Duodenal mucosa (tissue), 2 donors: Measurements from ENCODE around the gene LSS.
"Not testable (repeated sequence)": the region's sequence is repeated elsewhere in the genome, so short reads cannot be mapped to it uniquely, and the experiment has no call there.

Source experiments
- H3K27ac ChIP-seq: one replicate; pipeline ENCODE4 v1.7.0; 2013; ENCODE audit warnings: low read depth, low read length
- H3K27me3 ChIP-seq, 2 donors: one replicate each; pipeline ENCODE4 v1.7.0; 2013; ENCODE audit warnings: low read length in 2 of 2, control low read depth in 1 of 2; ENCODE audit not compliant: insufficient read depth in 2 of 2, control insufficient read depth in 1 of 2
- H3K36me3 ChIP-seq, 2 donors: one replicate each; pipeline ENCODE4 v1.7.0; 2013; ENCODE audit warnings: low read length in 2 of 2, control low read depth in 1 of 2; ENCODE audit not compliant: insufficient read depth in 2 of 2, control insufficient read depth in 1 of 2
- H3K4me1 ChIP-seq, 2 donors: one replicate each; pipeline ENCODE4 v1.7.0; 2013; ENCODE audit warnings: low read length in 2 of 2, control low read depth in 1 of 2; ENCODE audit not compliant: insufficient read depth in 2 of 2, control insufficient read depth in 1 of 2
- H3K4me3 ChIP-seq, 2 donors: one replicate each; pipeline ENCODE4 v1.7.0; 2013; ENCODE audit warnings: low read length in 2 of 2, low read depth in 1 of 2
- H3K9ac ChIP-seq, 2 donors: one replicate each; pipeline ENCODE4 v1.7.0; 2013; ENCODE audit warnings: low read length in 2 of 2, low read depth in 1 of 2
- H3K9me3 ChIP-seq, 2 donors: one replicate each; pipeline ENCODE4 v1.7.0; 2013; ENCODE audit warnings: low read length in 2 of 2, control low read depth in 1 of 2; ENCODE audit not compliant: control insufficient read depth in 1 of 2

Gene LSS

DNA sequence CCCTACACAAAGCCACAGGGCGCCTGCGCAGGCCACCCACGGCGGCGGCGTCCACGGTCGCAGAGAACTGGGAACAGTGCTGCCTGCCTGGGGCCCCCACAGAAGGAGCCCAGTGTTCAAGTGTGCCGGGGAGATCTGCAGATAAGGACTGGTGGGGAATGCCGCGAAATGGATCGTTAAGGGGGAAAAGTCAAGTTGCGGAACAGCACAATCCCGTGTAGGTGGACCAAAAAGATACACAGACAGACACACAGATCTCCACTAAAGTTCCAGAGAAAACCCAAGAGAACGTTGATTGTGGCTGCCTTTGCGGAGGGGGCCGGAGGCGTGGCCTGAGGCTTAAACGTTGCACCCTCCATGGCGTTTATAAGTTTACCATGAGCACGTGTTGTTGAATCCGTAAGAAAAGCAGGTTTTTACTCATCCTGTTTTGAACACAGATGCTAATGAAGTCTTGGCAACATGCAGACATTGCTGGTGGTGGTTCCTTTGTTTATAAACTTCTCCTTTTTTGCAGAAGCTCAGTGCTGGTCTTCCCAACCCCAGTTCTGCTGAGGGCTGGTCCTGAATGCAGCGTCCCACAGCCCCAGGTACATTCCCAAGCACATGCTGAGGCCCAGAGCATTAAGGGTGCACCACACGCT, 48.4 kb downstream of the LSS start:
- no peak overlapping the region for H3K27ac ChIP-seq
- H3K27me3 ChIP-seq: no peaks in the 10 kb centered on the region
- no peak overlapping the region for H3K4me3 ChIP-seq
- H3K9me3 ChIP-seq: no peaks in the 10 kb centered on the region
- peaks cover 0 to 8% of the 10 kb centered on the region in 2 donors for H3K4me1 ChIP-seq
- no peaks in the 10 kb centered on the region for H3K36me3 ChIP-seq
- no peak overlapping the region for H3K9ac ChIP-seq

DNA sequence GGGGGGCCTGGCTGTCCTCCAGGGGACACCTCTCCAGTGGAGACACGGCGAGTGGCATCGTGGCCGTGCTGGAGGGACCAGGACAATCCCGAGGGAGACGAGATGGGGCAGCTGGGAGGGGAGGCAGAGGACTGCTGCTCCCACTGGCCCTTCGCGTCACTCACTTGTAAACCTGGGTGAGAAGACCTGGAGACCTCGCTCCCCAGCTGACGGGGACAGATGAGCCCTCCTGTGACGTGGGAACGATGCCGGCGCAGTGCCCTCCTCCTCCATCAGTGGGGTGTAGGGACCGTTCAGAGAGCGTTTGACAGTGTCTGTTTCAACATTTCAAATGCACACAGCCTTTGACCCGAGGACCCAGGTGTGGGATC, 48.9 kb downstream of the LSS start:
- Histone ChIP-seq H3K36me3 (no peaks in the 10 kb centered on the region), H3K27ac (no peak overlapping the region), H3K27me3 (no peaks in the 10 kb centered on the region), H3K4me3 (no peak overlapping the region), H3K9me3 (no peaks in the 10 kb centered on the region), H3K4me1 (peaks cover 0 to 8% of the 10 kb centered on the region in 2 donors), H3K9ac (no peak overlapping the region)

DNA sequence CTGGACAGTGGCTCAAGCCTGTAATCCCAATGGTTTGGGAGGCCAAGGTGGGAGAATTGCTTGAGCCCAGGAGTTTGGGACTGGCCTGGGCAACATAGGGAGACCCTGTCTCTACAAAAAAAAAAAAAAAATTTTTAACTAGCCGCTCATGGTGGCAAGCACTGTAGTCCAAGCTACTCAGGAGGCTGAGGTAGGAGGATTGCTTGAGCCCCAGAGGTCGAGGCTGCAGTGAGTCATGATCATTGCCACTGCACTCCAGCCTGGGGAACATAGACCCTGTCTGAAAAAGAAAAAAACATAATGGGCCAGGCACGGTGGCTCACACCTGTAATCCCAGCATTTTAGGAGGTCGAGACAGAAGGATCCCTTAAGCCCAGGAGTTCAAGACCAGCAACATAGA, 49.6 kb downstream of the LSS start:
- Histone ChIP-seq H3K27ac (no peak overlapping the region), H3K4me1 (peaks cover 0 to 7% of the 10 kb centered on the region in 2 donors), H3K27me3 (no peaks in the 10 kb centered on the region), H3K36me3 (no peaks in the 10 kb centered on the region), H3K9me3 (no peaks in the 10 kb centered on the region), H3K4me3 (no peak overlapping the region), H3K9ac (no peak overlapping the region)

DNA sequence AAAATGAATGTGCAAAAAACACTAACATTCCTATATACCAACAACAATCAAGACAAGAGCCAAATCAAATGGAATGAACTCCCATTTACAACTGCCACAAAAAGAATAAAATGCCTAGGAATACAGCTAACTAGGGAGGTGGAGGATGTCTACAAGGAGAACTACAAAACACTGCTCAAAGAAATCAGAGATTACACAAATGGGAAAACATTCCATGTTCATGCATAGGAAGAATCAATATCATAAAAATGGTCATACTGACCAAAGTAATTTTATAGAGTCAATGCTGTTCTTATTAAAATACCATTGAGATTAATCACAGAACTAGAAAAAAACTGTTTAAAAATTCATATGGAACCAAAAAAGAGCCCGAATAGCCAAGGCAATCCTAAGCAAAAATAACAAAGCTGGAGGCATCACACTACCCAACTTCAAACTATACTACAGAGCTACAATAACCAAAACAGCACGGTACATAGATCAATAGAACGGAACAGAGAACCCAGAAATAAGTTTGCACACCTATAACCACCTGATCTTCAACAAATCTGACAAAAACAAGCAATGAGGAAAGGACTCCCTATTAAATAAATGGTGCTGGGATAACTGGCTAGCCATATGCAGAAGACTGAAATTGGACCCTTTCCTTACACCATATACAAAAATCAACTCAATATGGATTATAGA, 52.0 kb downstream of the LSS start:
- H3K4me3 ChIP-seq, H3K36me3 ChIP-seq, H3K9me3 ChIP-seq, H3K27ac ChIP-seq, H3K4me1 ChIP-seq, H3K9ac ChIP-seq, H3K27me3 ChIP-seq: not testable (repeated sequence)

DNA sequence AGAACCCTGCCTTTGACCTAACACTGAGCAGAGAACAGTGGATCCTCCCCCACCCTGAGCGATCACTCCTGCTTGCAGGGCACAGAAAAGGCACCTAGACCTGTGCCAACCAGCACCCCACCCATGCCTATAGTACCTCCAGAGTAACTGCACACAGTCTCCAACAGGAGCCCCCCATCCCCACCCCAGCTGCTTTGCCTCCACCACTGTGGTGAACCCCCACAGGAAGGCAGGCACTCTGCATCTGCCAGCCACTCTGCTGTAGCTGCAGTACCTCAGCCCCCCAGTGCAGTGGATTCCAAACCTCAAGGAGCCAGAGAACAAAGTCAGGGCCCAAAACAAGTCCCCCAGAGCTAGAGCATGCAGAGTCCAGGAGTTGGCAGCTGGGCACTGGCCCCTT, 55.0 kb downstream of the LSS start:
- H3K4me1 ChIP-seq: no peaks in the 10 kb centered on the region
- peaks cover 0 to 4% of the 10 kb centered on the region in 2 donors for H3K9me3 ChIP-seq
- no peak overlapping the region for H3K27ac ChIP-seq
- H3K9ac ChIP-seq: no peak overlapping the region
- no peaks in the 10 kb centered on the region for H3K36me3 ChIP-seq
- H3K4me3 ChIP-seq: no peak overlapping the region
- no peaks in the 10 kb centered on the region for H3K27me3 ChIP-seq

DNA sequence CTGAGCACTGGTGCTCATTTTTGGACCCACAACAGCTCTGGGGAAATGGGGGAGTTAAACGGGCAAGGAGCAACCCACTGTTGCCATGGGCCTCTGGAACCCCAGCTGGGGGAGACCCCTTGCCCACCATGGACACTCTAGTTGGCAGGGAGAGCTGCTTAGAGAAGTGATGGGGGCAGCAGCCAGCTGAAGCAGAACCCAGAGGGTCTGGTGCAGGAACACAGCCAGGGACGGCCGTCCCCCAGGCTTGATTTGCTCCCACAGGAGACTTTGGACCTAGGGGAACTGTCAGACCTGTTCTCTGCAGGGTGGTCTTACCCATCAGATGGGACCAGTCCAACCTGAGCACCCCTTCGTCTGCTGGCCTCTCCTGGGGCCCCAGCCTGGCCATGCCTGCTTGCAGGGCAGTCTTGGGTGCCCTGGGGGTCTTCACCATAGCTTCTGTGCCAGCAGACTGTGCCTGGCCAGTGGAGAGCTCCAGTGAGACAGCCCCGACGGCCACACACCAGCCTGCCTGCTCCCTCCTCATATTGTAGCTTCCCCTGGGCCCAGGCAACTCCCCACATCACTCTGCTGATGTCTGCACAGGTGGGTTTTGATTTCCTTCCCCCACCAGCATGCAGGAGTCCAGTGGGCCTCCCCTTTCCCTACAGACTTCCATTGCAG, 55.6 kb downstream of the LSS start:
- Histone ChIP-seq H3K9me3 (peaks cover 0 to 4% of the 10 kb centered on the region in 2 donors), H3K9ac (no peak overlapping the region), H3K27me3 (no peaks in the 10 kb centered on the region), H3K36me3 (no peaks in the 10 kb centered on the region), H3K4me1 (no peaks in the 10 kb centered on the region), H3K4me3 (no peak overlapping the region), H3K27ac (no peak overlapping the region)

DNA sequence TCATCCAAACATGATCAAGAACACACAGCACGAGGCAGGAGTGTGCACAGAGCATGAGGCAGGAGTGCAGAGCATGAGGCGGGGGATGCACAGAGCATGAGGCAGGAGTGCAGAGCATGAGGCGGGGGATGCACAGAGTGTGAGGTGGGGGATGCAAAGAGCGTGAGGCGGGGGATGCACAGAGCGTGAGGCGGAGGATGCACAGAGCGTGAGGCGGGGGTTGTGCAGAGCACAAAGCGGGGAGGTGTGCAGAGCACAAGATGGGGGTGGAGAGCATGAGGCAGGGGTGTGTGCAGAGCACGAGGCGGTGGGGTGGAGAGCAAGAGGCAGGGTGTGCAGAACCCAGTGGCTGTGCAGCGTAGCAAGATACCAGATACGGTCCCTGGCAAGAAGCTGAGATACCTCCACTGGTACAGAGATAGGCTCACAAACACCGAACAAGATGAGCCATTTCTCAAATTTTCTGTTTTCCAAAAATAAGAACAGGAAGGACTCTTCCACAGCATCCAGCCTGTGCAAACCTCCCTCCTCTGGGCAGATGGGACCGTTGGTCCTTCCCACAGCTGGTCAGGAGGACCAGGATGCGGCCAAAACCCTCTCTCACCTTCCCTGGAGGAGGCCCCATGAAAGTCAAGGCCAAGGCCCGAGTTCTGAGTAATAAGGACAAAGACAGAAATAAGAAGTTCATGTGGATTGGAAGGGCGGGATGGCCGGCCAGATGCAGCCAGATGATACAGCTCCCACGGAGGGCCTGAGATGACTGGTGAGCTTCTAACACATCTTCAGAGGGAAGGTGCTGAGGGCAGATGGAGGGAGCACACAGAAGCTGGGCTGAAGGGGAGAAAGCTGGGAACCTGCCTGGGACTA, 56.3 kb downstream of the LSS start:
- Histone ChIP-seq H3K4me3 (no peak overlapping the region), H3K9me3 (peaks cover 0 to 4% of the 10 kb centered on the region in 2 donors), H3K4me1 (no peaks in the 10 kb centered on the region), H3K27me3 (no peaks in the 10 kb centered on the region), H3K36me3 (no peaks in the 10 kb centered on the region), H3K27ac (no peak overlapping the region), H3K9ac (no peak overlapping the region)

DNA sequence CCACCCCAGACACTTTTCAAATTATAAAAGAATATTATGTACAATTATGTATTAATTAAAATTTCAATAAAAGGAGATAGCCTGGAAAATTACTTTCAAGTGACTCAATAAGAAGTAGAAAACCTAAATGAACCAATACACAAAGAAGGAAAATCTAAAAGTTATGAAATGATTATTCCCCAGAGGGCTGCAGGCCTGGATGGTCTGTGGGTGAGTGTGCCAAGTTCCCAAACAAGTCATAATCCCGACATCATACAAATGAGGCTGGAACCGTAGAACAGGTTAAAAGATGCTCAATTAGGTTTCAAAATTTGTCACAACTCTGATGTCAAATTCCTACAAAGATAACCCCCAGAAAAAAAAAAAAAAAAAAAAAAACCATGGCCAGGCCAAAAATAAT, 57.0 kb downstream of the LSS start:
- Histone ChIP-seq H3K27me3 (no peaks in the 10 kb centered on the region), H3K27ac (no peak overlapping the region), H3K4me3 (no peak overlapping the region), H3K4me1 (no peaks in the 10 kb centered on the region), H3K36me3 (no peaks in the 10 kb centered on the region), H3K9me3 (peaks cover 0 to 4% of the 10 kb centered on the region in 2 donors), H3K9ac (no peak overlapping the region)

DNA sequence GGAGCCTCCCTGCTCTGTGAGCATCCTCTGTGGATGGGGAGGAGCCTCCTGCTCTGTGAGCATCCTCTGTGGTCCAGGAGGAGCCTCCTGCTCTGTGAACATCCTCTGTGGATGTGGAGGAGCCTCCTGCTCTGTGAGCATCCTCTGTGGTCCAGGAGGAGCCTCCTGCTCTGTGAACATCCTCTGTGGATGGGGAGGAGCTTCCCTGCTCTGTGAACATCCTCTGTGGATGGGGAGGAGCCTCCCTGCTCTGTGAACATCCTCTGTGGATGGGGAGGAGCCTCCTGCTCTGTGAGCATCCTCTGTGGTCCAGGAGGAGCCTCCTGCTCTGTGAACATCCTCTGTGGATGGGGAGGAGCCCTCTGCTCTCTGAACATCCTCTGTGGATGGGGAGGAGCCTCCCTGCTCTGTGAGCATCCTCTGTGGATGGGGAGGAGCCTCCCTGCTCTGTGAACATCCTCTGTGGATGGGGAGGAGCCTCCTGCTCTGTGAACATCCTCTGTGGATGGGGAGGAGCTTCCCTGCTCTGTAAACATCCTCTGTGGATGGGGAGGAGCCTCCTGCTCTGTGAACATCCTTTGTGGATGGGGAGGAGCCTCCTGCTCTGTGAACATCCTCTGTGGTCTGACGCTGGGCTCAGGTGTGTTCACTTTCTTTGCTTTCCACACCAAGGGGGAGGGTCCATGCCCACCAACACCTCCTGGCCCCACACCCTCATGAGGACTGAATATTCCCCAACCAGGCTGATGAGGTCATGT, 58.0 kb downstream of the LSS start:
- H3K27me3 ChIP-seq, H3K9me3 ChIP-seq, H3K4me3 ChIP-seq, H3K4me1 ChIP-seq, H3K9ac ChIP-seq, H3K36me3 ChIP-seq, H3K27ac ChIP-seq: not testable (repeated sequence)
